ENCODE results near the gene MKLN1.

The MKLN1 gene

GRCh38 chr7:131482800-131483199, 155.1 kb downstream of the MKLN1 start:
- no peak for ATAC-seq (ENCODE audit: low read depth)

GRCh38 chr7:131483586-131483985, 155.9 kb downstream of the MKLN1 start:
- peaks cover 23% of the 10 kb centered on the region; the same call in 1 of the 2 replicates for H3K36me3 ChIP-seq (ENCODE audit: low read depth)
- no peak for TF ChIP-seq CTCF (IDR thresholded peaks at IDR 0.05; ENCODE audit: poor library complexity, severe bottlenecking)

More at GRCh38 chr7:131482800-131483199, 155.1 kb downstream of the MKLN1 start:
- Histone ChIP-seq H3K9me3 (ENCODE audit: severe bottlenecking) (no peaks in the 10 kb centered on the region), H3K27ac (ENCODE audit: poor library complexity, severe bottlenecking) (no peak overlapping the region), H3K27me3 (ENCODE audit: insufficient read depth, poor library complexity, severe bottlenecking) (no peaks in the 10 kb centered on the region), H3K36me3 (ENCODE audit: low read depth) (peaks cover 17% of the 10 kb centered on the region), H3K4me3 (ENCODE audit: severe bottlenecking) (no peak overlapping the region), H3K4me1 (ENCODE audit: insufficient read depth, poor library complexity, severe bottlenecking) (peaks cover 11% of the 10 kb centered on the region)
- no peak for TF ChIP-seq CTCF (IDR thresholded peaks at IDR 0.05; ENCODE audit: poor library complexity, severe bottlenecking)
- DNase-seq (ENCODE audit: low spot score): no peak

GRCh38 chr7:131486346-131486745, 158.7 kb downstream of the MKLN1 start:
- DNase-seq (ENCODE audit: low spot score) (no peak), ATAC-seq (ENCODE audit: low read depth) (no peak)
- H3K27ac ChIP-seq (ENCODE audit: poor library complexity, severe bottlenecking): no peak overlapping the region
- H3K9me3 ChIP-seq (ENCODE audit: severe bottlenecking): no peaks in the 10 kb centered on the region
- no peaks in the 10 kb centered on the region for H3K4me1 ChIP-seq (ENCODE audit: insufficient read depth, poor library complexity, severe bottlenecking)
- H3K36me3 ChIP-seq (ENCODE audit: low read depth): peaks cover 26% of the 10 kb centered on the region; the same call in 1 of the 2 replicates
- H3K27me3 ChIP-seq (ENCODE audit: insufficient read depth, poor library complexity, severe bottlenecking): no peaks in the 10 kb centered on the region
- H3K4me3 ChIP-seq (ENCODE audit: severe bottlenecking): no peak overlapping the region
- TF ChIP-seq CTCF (IDR thresholded peaks at IDR 0.05; ENCODE audit: poor library complexity, severe bottlenecking): no peak

More at GRCh38 chr7:131483586-131483985, 155.9 kb downstream of the MKLN1 start:
- H3K4me3 ChIP-seq (ENCODE audit: severe bottlenecking): no peak overlapping the region
- ATAC-seq (ENCODE audit: low read depth) (no peak), DNase-seq (ENCODE audit: low spot score) (no peak)
- peaks cover 11% of the 10 kb centered on the region for H3K4me1 ChIP-seq (ENCODE audit: insufficient read depth, poor library complexity, severe bottlenecking)
- H3K27ac ChIP-seq (ENCODE audit: poor library complexity, severe bottlenecking): no peak overlapping the region
- no peaks in the 10 kb centered on the region for H3K9me3 ChIP-seq (ENCODE audit: severe bottlenecking)
- H3K27me3 ChIP-seq (ENCODE audit: insufficient read depth, poor library complexity, severe bottlenecking): no peaks in the 10 kb centered on the region

- no peak for ATAC-seq (ENCODE audit: low read depth)
- no peaks in the 10 kb centered on the region for H3K9me3 ChIP-seq (ENCODE audit: severe bottlenecking)
- no peak overlapping the region for H3K27ac ChIP-seq (ENCODE audit: poor library complexity, severe bottlenecking)
- H3K36me3 ChIP-seq (ENCODE audit: low read depth): peaks cover 26% of the 10 kb centered on the region; the same call in 1 of the 2 replicates
- H3K4me3 ChIP-seq (ENCODE audit: severe bottlenecking): no peak overlapping the region
- peaks cover 3% of the 10 kb centered on the region for H3K4me1 ChIP-seq (ENCODE audit: insufficient read depth, poor library complexity, severe bottlenecking)
- DNase-seq (ENCODE audit: low spot score): no peak
- H3K27me3 ChIP-seq (ENCODE audit: insufficient read depth, poor library complexity, severe bottlenecking): no peaks in the 10 kb centered on the region
- TF ChIP-seq CTCF (IDR thresholded peaks at IDR 0.05; ENCODE audit: poor library complexity, severe bottlenecking): no peak
These were observed 159.5 kb downstream of the MKLN1 start for GRCh38 chr7:131487217-131487616.

GRCh38 chr7:131488361-131488760, 160.7 kb downstream of the MKLN1 start:
- peak; percentile 32 for TF ChIP-seq CTCF (IDR thresholded peaks at IDR 0.05; ENCODE audit: poor library complexity, severe bottlenecking)
- ATAC-seq (ENCODE audit: low read depth): peak; percentile 32; the same call in 1 of the 3 replicates
- Histone ChIP-seq H3K4me3 (ENCODE audit: severe bottlenecking) (no peak overlapping the region), H3K4me1 (ENCODE audit: insufficient read depth, poor library complexity, severe bottlenecking) (peaks cover 5% of the 10 kb centered on the region), H3K9me3 (ENCODE audit: severe bottlenecking) (no peaks in the 10 kb centered on the region), H3K27ac (ENCODE audit: poor library complexity, severe bottlenecking) (no peak overlapping the region), H3K36me3 (ENCODE audit: low read depth) (peaks cover 26% of the 10 kb centered on the region; the same call in 1 of the 2 replicates), H3K27me3 (ENCODE audit: insufficient read depth, poor library complexity, severe bottlenecking) (no peaks in the 10 kb centered on the region)
- DNase-seq (ENCODE audit: low spot score): no peak

Measured in RWPE2 (cell line).